Measurements from ENCODE around the gene KIAA0513.

KIAA0513 gene

DNA sequence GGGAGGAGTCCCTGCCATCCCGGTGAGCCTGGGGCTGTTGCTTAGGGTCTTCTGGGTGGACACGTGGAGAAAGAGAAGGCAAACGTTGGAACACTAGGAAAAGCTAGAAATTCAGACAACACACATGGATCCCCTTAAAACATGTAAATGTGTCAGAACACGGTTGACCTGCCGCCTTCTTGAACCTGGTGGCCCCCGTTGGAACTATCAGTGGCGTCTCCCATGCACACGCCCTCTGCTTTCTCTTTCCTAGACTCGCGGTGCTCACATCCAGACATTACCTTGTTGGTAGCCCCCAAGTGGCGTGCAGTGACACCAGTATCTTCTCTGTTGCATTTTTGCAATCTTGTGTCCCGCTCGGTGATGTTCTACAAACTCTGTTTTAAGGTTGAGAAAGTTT is 66.1 kb downstream of the KIAA0513 start:
- no peak overlapping the region for H3K4me3 ChIP-seq (ENCODE audit: low read depth, low read length)
- TF ChIP-seq MYC (IDR thresholded peaks at IDR 0.05; ENCODE audit: low read depth, low read length) (no peak), POLR2A (IDR thresholded peaks at IDR 0.05; ENCODE audit: extremely low read depth, insufficient read length) (no peak)
- DNase-seq (ENCODE audit: low read depth) = no peak

DNA sequence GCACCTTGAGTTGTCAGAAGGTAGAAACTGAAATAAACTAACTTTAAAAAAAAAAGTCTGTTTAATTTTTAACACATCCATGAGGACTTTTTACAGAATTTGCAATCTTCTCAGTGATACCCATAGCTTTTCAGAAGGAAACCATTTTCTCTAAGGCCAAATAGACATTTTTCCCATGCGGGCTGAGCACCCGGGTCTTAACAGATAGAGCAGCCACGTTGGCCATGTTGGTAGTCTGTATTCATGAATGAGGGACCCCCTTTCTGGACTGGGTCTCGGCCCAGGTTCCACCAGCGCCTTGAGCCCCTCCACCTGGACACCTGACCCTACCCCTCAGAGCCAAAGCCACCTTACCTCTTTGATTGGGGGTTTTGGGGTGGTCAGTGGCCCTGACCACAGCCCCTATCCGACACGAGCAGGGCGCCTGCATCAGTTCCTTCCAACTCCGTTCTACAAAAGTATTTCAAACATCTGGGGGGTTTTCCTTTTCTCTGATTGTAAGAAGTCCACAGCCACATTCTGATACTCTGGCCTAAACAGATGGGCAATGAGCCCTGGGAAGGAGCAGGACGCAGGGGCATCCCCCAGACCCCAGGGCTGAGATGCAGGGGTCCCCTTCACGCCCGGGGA is 66.7 kb downstream of the KIAA0513 start:
- H3K4me3 ChIP-seq (ENCODE audit: low read depth, low read length) = no peak overlapping the region
- no peak for TF ChIP-seq POLR2A (IDR thresholded peaks at IDR 0.05; ENCODE audit: extremely low read depth, insufficient read length)
- TF ChIP-seq MYC (IDR thresholded peaks at IDR 0.05; ENCODE audit: low read depth, low read length) = no peak
- TF ChIP-seq CTCF (IDR thresholded peaks at IDR 0.05; ENCODE audit: low read depth, low read length) = no peak
- no peak for TF ChIP-seq MAX (IDR thresholded peaks at IDR 0.05; ENCODE audit: low read depth, low read length)
- DNase-seq (ENCODE audit: low read depth) = no peak

DNA sequence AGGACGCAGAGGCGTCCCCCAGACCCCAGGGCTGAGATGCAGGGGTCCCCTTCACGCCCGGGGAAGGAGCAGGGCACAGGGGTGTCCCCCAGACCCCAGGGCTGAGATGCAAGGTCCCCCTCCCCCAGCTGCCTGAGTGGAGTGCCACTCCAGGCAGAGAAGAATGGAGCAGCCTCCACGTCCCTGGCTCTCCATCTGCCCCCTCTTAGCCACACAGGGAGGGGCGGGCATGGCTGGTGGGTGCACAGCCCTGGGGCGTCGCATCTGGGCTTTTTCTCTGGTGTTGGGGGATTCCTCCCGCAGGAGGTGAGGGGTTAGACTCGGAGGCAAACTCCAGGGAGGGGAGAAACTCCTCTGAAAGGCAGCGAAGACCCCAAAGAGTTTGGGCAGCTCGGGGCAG is 67.2 kb downstream of the KIAA0513 start:
- DNase-seq (ENCODE audit: low read depth) = no peak
- TF ChIP-seq MAX (IDR thresholded peaks at IDR 0.05; ENCODE audit: low read depth, low read length) (no peak), CTCF (IDR thresholded peaks at IDR 0.05; ENCODE audit: low read depth, low read length) (no peak), MYC (IDR thresholded peaks at IDR 0.05; ENCODE audit: low read depth, low read length) (no peak), POLR2A (IDR thresholded peaks at IDR 0.05; ENCODE audit: extremely low read depth, insufficient read length) (no peak)
- H3K4me3 ChIP-seq (ENCODE audit: low read depth, low read length) = no peak overlapping the region

GRCh38 chr16:85096921-85097320 is 69.3 kb downstream of the KIAA0513 start:
- H3K4me3 ChIP-seq (ENCODE audit: low read depth, low read length) = no peak overlapping the region
- no peak for DNase-seq (ENCODE audit: low read depth)
- TF ChIP-seq MYC (IDR thresholded peaks at IDR 0.05; ENCODE audit: low read depth, low read length) (no peak), POLR2A (IDR thresholded peaks at IDR 0.05; ENCODE audit: extremely low read depth, insufficient read length) (no peak), CTCF (IDR thresholded peaks at IDR 0.05; ENCODE audit: low read depth, low read length) (no peak), MAX (IDR thresholded peaks at IDR 0.05; ENCODE audit: low read depth, low read length) (no peak)

- no peak for TF ChIP-seq MYC (IDR thresholded peaks at IDR 0.05; ENCODE audit: low read depth, low read length)
- no peak for TF ChIP-seq CTCF (IDR thresholded peaks at IDR 0.05; ENCODE audit: low read depth, low read length)
- TF ChIP-seq MAX (IDR thresholded peaks at IDR 0.05; ENCODE audit: low read depth, low read length) = no peak
- no peak for TF ChIP-seq POLR2A (IDR thresholded peaks at IDR 0.05; ENCODE audit: extremely low read depth, insufficient read length)
- no peak overlapping the region for H3K4me3 ChIP-seq (ENCODE audit: low read depth, low read length)
- no peak for DNase-seq (ENCODE audit: low read depth)
Measured at GRCh38 chr16:85098565-85098964, 71.0 kb downstream of the KIAA0513 start.

GRCh38 chr16:85100265-85100664 is 72.7 kb downstream of the KIAA0513 start:
- no peak overlapping the region for H3K4me3 ChIP-seq (ENCODE audit: low read depth, low read length)
- TF ChIP-seq MAX (IDR thresholded peaks at IDR 0.05; ENCODE audit: low read depth, low read length) = no peak
- TF ChIP-seq CTCF (IDR thresholded peaks at IDR 0.05; ENCODE audit: low read depth, low read length) = no peak
- no peak for TF ChIP-seq MYC (IDR thresholded peaks at IDR 0.05; ENCODE audit: low read depth, low read length)
- no peak for TF ChIP-seq POLR2A (IDR thresholded peaks at IDR 0.05; ENCODE audit: extremely low read depth, insufficient read length)
- DNase-seq (ENCODE audit: low read depth) = no peak
